GM23338 (cell line): Measurements from ENCODE around the gene ALPP.

ENCODE experiments used
- CTCF ChIP-seq, 2 experiments: fragments of 200-600 bp in 1 of 2; sonication (generic) in 1 of 2; conservative IDR thresholded peaks; 2 replicates each; pipeline versions ENCODE4 v1.5.1 to v1.6.1; 2016 to 2017; ENCODE audit warnings: antibody characterized with exemption in 2 of 2, low read depth in 2 of 2, mild to moderate bottlenecking in 2 of 2, moderate library complexity in 1 of 2
- EZH2 ChIP-seq: fragments of 200-600 bp; sonication (generic); IDR thresholded peaks from one replicate; pipeline ENCODE4 v1.8.0; 2017; ENCODE audit warnings: antibody characterized with exemption, mild to moderate bottlenecking, low read depth; ENCODE audit not compliant: unreplicated experiment
- EZH2phosphoT487 ChIP-seq: fragments of 200-600 bp; sonication (generic); IDR thresholded peaks from one replicate; pipeline ENCODE4 v1.8.1; 2018; ENCODE audit warnings: antibody characterized with exemption; ENCODE audit not compliant: unreplicated experiment
- JUNB ChIP-seq: IDR thresholded peaks from one replicate; pipeline ENCODE4 v1.6.1; 2016; ENCODE audit warnings: antibody characterized with exemption; ENCODE audit not compliant: unreplicated experiment
- POLR2AphosphoS5 ChIP-seq: IDR thresholded peaks from 2 replicates; pipeline ENCODE4 v1.6.1; 2016; ENCODE audit warnings: antibody characterized with exemption, low read depth
- REST ChIP-seq: IDR thresholded peaks from one replicate; pipeline ENCODE4 v1.6.1; 2018; ENCODE audit warnings: antibody characterized with exemption; ENCODE audit not compliant: unreplicated experiment
- ZNF331 ChIP-seq: fragments of 250-450 bp; sonication (Bioruptor Pico); IDR thresholded peaks from 2 replicates; pipeline ENCODE4 v1.5.0; 2020; ENCODE audit warnings: low read depth, mild to moderate bottlenecking, moderate library complexity

GRCh38 chr2:232369126-232369951 lies 9.2 kb upstream of the ALPP start:
- TF ChIP-seq CTCF (conservative IDR thresholded peaks at IDR 0.05; ENCODE audit: low read depth in 2 of 2), result no peak
- TF ChIP-seq EZH2, result no peak
- no peak for TF ChIP-seq EZH2phosphoT487
- no peak for TF ChIP-seq POLR2AphosphoS5
- TF ChIP-seq ZNF331 (CRISPR knock-in tag), result no peak
- TF ChIP-seq REST, result no peak
- no peak for TF ChIP-seq JUNB
